ENCODE measurements around the gene FEZ2.

DNA sequence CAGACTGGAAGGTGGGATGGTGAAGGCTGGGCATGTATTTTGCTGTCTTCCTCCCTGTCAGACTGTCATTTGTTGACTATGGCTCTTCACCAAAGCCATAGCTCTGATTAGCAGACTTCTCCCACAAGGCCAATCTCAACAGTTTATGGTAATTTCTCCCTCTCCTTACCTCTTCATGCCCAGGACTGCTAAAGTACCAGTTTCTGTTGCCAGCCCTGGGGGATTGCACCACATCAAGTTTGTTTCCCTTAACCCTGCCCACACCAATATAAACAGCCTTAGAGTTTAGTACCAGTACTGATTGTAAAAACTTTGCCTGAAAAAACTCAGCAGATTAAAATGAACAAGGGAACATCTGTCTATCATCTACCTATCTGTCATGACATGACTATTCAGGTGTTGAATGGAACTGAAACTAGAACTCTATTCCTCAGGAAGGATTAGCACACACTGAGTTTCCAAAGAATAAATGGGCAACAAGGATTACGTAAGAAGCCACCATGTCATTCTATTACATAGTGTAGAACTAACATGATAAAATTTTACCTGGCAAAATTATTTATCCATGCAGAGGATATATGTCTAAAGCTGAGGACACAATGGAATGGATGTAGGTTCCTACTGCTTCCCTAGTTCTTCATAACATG, 13.7 kb downstream of the FEZ2 start:
- no peak for TF ChIP-seq ZNF121 (CRISPR knock-in tag; conservative IDR thresholded peaks at IDR 0.05)
- TF ChIP-seq ARID1B (IDR thresholded peaks at IDR 0.05), result no peak

Measured in K562 (cell line).